ENCODE measurements around the gene KISS1.

GRCh38 chr1:204151552-204152309, 44.6 kb downstream of the KISS1 start, which contains the start of gene ETNK2:
- TF ChIP-seq POLR2AphosphoS5 (IDR thresholded peaks at IDR 0.05): peak in 2 of 3 donors; percentile 40 to 58
- TF ChIP-seq CTCF (IDR thresholded peaks at IDR 0.05 in 8 of 11, conservative IDR thresholded peaks at IDR 0.05 in 3 of 11): no peak
- no peak for TF ChIP-seq POLR2A (IDR thresholded peaks at IDR 0.05)
